HEK293T (cell line): ENCODE measurements around the gene TBC1D5.

ENCODE experiments used
- CTBP1 ChIP-seq: fragments of 450-650 bp; IDR thresholded peaks from 2 replicates; pipeline ENCODE4 v1.6.1; 2016; ENCODE audit warnings: borderline replicate concordance
- ELF4 ChIP-seq: fragments of 450-650 bp; IDR thresholded peaks from 2 replicates; pipeline ENCODE4 v1.6.1; 2017; ENCODE audit warnings: antibody characterized with exemption
- FOXK2 ChIP-seq: fragments of 450-650 bp; IDR thresholded peaks from 2 replicates; pipeline ENCODE4 v1.6.1; 2016; ENCODE audit warnings: mild to moderate bottlenecking
- NFRKB ChIP-seq: fragments of 450-650 bp; IDR thresholded peaks from 2 replicates; pipeline ENCODE4 v1.6.1; 2016; ENCODE audit warnings: mild to moderate bottlenecking, moderate library complexity
- SP1 ChIP-seq: fragments of 450-650 bp; IDR thresholded peaks from 2 replicates; pipeline ENCODE4 v1.6.1; 2017
- TARDBP ChIP-seq: fragments of 450-650 bp; IDR thresholded peaks from 2 replicates; pipeline ENCODE4 v1.6.1; 2016
- ZNF384 ChIP-seq: fragments of 450-650 bp; IDR thresholded peaks from 2 replicates; pipeline ENCODE4 v1.6.1; 2016

DNA sequence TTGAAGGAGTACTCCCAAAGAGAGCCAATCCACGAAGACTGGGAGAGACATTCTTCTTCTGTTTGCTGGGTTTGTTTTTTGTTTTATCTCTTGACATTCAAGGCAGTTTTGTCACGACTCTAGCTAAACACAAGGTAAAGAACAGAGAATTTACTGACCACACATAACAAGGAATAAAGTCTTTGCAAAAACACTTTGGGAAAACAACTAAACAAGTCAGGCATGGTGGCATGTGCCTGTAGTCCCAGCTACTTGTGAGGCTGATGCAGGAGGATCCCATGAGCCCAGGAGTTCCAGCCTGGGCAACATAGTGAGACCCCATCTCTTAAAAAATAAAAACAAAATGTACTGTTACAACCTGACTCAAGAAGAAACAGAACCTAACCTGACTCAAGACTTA is 28.0 kb downstream of the TBC1D5 start:
- TF ChIP-seq ELF4, result no peak
- no peak for TF ChIP-seq TARDBP
- no peak for TF ChIP-seq ZNF384
- TF ChIP-seq CTBP1, result no peak
- TF ChIP-seq SP1, result no peak
- TF ChIP-seq NFRKB, result no peak
- TF ChIP-seq FOXK2, result no peak
